Muscle of leg (tissue), 11 donors: ENCODE results near the gene DHRS4L2. TPM values are rescaled to one million over a fixed set of nuclear protein-coding genes. Genes with fewer than 3 reads are reported as not detected.
A peak's percentile ranks its signal among the peaks of the same experiment; 100 is the strongest.

Experiments used
- DNase-seq: peaks from one replicate; pipeline ENCODE4 v3.0.0; 2013
- H3K27ac ChIP-seq: one replicate; pipeline ENCODE4 v1.5.1; 2013; ENCODE audit warnings: mild to moderate bottlenecking, low read length, control low read depth
- H3K27me3 ChIP-seq: one replicate; pipeline ENCODE4 v1.6.1; 2013; ENCODE audit warnings: low read length; ENCODE audit not compliant: control insufficient read depth, insufficient read depth
- H3K36me3 ChIP-seq: one replicate; pipeline ENCODE4 v1.6.1; 2013; ENCODE audit warnings: low read length; ENCODE audit not compliant: control insufficient read depth, insufficient read depth
- H3K4me1 ChIP-seq: one replicate; pipeline ENCODE4 v1.6.1; 2013; ENCODE audit warnings: low read length; ENCODE audit not compliant: control insufficient read depth, insufficient read depth
- H3K4me3 ChIP-seq: one replicate; pipeline ENCODE4 v1.5.1; 2013; ENCODE audit warnings: low read length, control low read depth
- H3K9me3 ChIP-seq: replicated peaks from 2 replicates; pipeline ENCODE4 v1.6.1; 2013; ENCODE audit warnings: low read depth, low read length; ENCODE audit not compliant: control insufficient read depth
- WGBS: methylation state at CpG from one replicate; pipeline ENCODE4 v1.1.5; 2013; ENCODE audit warnings: missing lambda C conversion rate; ENCODE audit not compliant: insufficient coverage; 5-methylcytosine and 5-hydroxymethylcytosine counted together
- polyA plus RNA-seq, 8 donors: library from polyadenylated mRNA; unstranded; fragments of 120-200 nt; gene quantifications; one replicate each; pipeline versions ENCODE4 v1.2.1 to v1.2.3, GENCODE V29; 2013; ENCODE audit warnings: inconsistent platforms in 1 of 8, low replicate concordance in 1 of 8; ENCODE audit not compliant: insufficient read length in 8 of 8, insufficient read depth in 1 of 8
- total RNA-seq: library from RNA; stranded (reverse); fragments of 120-200 nt; gene quantifications from one replicate; pipeline ENCODE4 v1.2.4, GENCODE V29; 2013

Gene DHRS4L2
- total and polyA plus RNA-seq, 9 donors = 8.8 to 16.3 (median 13.7) TPM

GRCh38 chr14:24052656-24053547, 64.2 kb downstream of the DHRS4L2 start:
- Histone ChIP-seq H3K4me3 (peak overlapping the region; percentile 48), H3K9me3 (no peaks in the 10 kb centered on the region), H3K36me3 (no peaks in the 10 kb centered on the region), H3K4me1 (peaks cover 14% of the 10 kb centered on the region), H3K27me3 (peaks cover 29% of the 10 kb centered on the region), H3K27ac (no peak overlapping the region)
- WGBS = 28% methylated on average over 9 of the region's 20 CpGs
- no peak for DNase-seq

GRCh38 chr14:24053548-24054323, 65.0 kb downstream of the DHRS4L2 start:
- Histone ChIP-seq H3K4me1 (peaks cover 19% of the 10 kb centered on the region), H3K27ac (no peak overlapping the region), H3K9me3 (no peaks in the 10 kb centered on the region), H3K27me3 (peaks cover 29% of the 10 kb centered on the region), H3K36me3 (no peaks in the 10 kb centered on the region), H3K4me3 (no peak overlapping the region)
- 70% methylated on average over 3 of the region's 10 CpGs for WGBS
- no peak for DNase-seq

GRCh38 chr14:24054324-24054641, 65.6 kb downstream of the DHRS4L2 start:
- Histone ChIP-seq H3K4me1 (peaks cover 19% of the 10 kb centered on the region), H3K9me3 (no peaks in the 10 kb centered on the region), H3K27me3 (peaks cover 29% of the 10 kb centered on the region), H3K27ac (no peak overlapping the region), H3K36me3 (no peaks in the 10 kb centered on the region), H3K4me3 (no peak overlapping the region)
- DNase-seq = no peak
- WGBS = 65% methylated on average over 5 of the region's 6 CpGs

GRCh38 chr14:24054646-24055045, 65.9 kb downstream of the DHRS4L2 start:
- H3K4me1 ChIP-seq = peaks cover 19% of the 10 kb centered on the region
- 73% methylated on average over 3 of the region's 9 CpGs for WGBS
- H3K27me3 ChIP-seq = peaks cover 29% of the 10 kb centered on the region
- no peak overlapping the region for H3K27ac ChIP-seq
- DNase-seq = no peak
- no peaks in the 10 kb centered on the region for H3K9me3 ChIP-seq
- H3K36me3 ChIP-seq = no peaks in the 10 kb centered on the region
- no peak overlapping the region for H3K4me3 ChIP-seq

Other genes with a start within 250 kb of the DHRS4L2 start
- gene DHRS4, start 35.2 kb upstream of the DHRS4L2 start, total RNA-seq = 14.4 TPM
- 10 to 100 TPM; 16.7 to 31.4 (median 26.8) TPM for gene DHRS4, start 35.2 kb upstream of the DHRS4L2 start, polyA plus RNA-seq
- gene CARMIL3, start 63.1 kb downstream of the DHRS4L2 start, total RNA-seq = 0.27 TPM
- gene CARMIL3, start 63.1 kb downstream of the DHRS4L2 start, polyA plus RNA-seq = under 1 TPM; 0.06 to 0.54 (median 0.19) TPM
- not detected for gene CPNE6, start 82.6 kb downstream of the DHRS4L2 start, total RNA-seq
- gene CPNE6, start 82.6 kb downstream of the DHRS4L2 start, polyA plus RNA-seq = under 1 TPM in 2 of 8 donors, not detected in 6; 0.23 to 0.33 TPM
- gene PCK2, start 105.4 kb downstream of the DHRS4L2 start, total RNA-seq = 2.5 TPM
- gene PCK2, start 105.4 kb downstream of the DHRS4L2 start, polyA plus RNA-seq = 10 to 100 TPM in 1 of 8 donors, 1 to 10 TPM in 7; 3.4 to 15.6 (median 3.9) TPM
- gene DCAF11, start 125.8 kb downstream of the DHRS4L2 start, total RNA-seq = 43.7 TPM
- gene DCAF11, start 125.8 kb downstream of the DHRS4L2 start, polyA plus RNA-seq = 10 to 100 TPM; 40.2 to 47.8 (median 42.5) TPM
- 1.6 TPM for gene NRL, start 126.0 kb downstream of the DHRS4L2 start, total RNA-seq
- gene NRL, start 126.0 kb downstream of the DHRS4L2 start, polyA plus RNA-seq = 1 to 10 TPM in 7 of 8 donors, under 1 TPM in 1; 0.96 to 2.2 (median 1.8) TPM
- gene FITM1, start 141.7 kb downstream of the DHRS4L2 start, total RNA-seq = 170 TPM
- gene FITM1, start 141.7 kb downstream of the DHRS4L2 start, polyA plus RNA-seq = 100 to 1,000 TPM in 7 of 8 donors, 10 to 100 TPM in 1; 80.7 to 168 (median 124) TPM
- gene PSME1, start 147.3 kb downstream of the DHRS4L2 start, total RNA-seq = 110 TPM
- 100 to 1,000 TPM; 103 to 130 (median 116) TPM for gene PSME1, start 147.3 kb downstream of the DHRS4L2 start, polyA plus RNA-seq
- 29.9 TPM for gene EMC9, start 152.7 kb downstream of the DHRS4L2 start, total RNA-seq
- 10 to 100 TPM; 22.4 to 40.0 (median 29.4) TPM for gene EMC9, start 152.7 kb downstream of the DHRS4L2 start, polyA plus RNA-seq
- gene PSME2, start 157.7 kb downstream of the DHRS4L2 start, total RNA-seq = 100 TPM
- 10 to 100 TPM; 82.8 to 97.6 (median 93.2) TPM for gene PSME2, start 157.7 kb downstream of the DHRS4L2 start, polyA plus RNA-seq
- 36.4 TPM for gene RNF31, start 158.6 kb downstream of the DHRS4L2 start, total RNA-seq
- 10 to 100 TPM; 27.3 to 37.0 (median 35.8) TPM for gene RNF31, start 158.6 kb downstream of the DHRS4L2 start, polyA plus RNA-seq
- gene IRF9, start 172.3 kb downstream of the DHRS4L2 start, total RNA-seq = 24.9 TPM
- 10 to 100 TPM; 24.0 to 36.3 (median 27.3) TPM for gene IRF9, start 172.3 kb downstream of the DHRS4L2 start, polyA plus RNA-seq
- gene REC8, start 183.2 kb downstream of the DHRS4L2 start, total RNA-seq = 2.1 TPM
- 10 to 100 TPM in 5 of 8 donors, 1 to 10 TPM in 3; 6.7 to 18.1 (median 10.9) TPM for gene REC8, start 183.2 kb downstream of the DHRS4L2 start, polyA plus RNA-seq
- gene IPO4, start 199.9 kb downstream of the DHRS4L2 start, total RNA-seq = 19.9 TPM
- gene IPO4, start 199.9 kb downstream of the DHRS4L2 start, polyA plus RNA-seq = 10 to 100 TPM; 25.0 to 37.5 (median 29.8) TPM
- gene TM9SF1, start 206.5 kb downstream of the DHRS4L2 start, total RNA-seq = 29.6 TPM
- gene TM9SF1, start 206.5 kb downstream of the DHRS4L2 start, polyA plus RNA-seq = 10 to 100 TPM; 14.7 to 22.2 (median 20.1) TPM
- not detected for gene TSSK4, start 216.8 kb downstream of the DHRS4L2 start, total RNA-seq
- 1 to 10 TPM; 1.6 to 5.5 (median 3.8) TPM for gene TSSK4, start 216.8 kb downstream of the DHRS4L2 start, polyA plus RNA-seq
- 29.8 TPM for gene CHMP4A, start 224.6 kb downstream of the DHRS4L2 start, total RNA-seq
- gene CHMP4A, start 224.6 kb downstream of the DHRS4L2 start, polyA plus RNA-seq = 10 to 100 TPM; 31.2 to 45.1 (median 41.8) TPM
- gene MDP1, start 227.1 kb downstream of the DHRS4L2 start, total RNA-seq = 24.9 TPM
- gene MDP1, start 227.1 kb downstream of the DHRS4L2 start, polyA plus RNA-seq = 10 to 100 TPM in 1 of 8 donors, 1 to 10 TPM in 7; 7.4 to 11.6 (median 8.5) TPM
- gene NEDD8, start 243.4 kb downstream of the DHRS4L2 start, total RNA-seq = 245 TPM
- gene NEDD8, start 243.4 kb downstream of the DHRS4L2 start, polyA plus RNA-seq = 100 to 1,000 TPM; 180 to 243 (median 216) TPM
- gene GMPR2, start 244.0 kb downstream of the DHRS4L2 start, total RNA-seq = 44.6 TPM
- 10 to 100 TPM; 41.9 to 59.7 (median 48.9) TPM for gene GMPR2, start 244.0 kb downstream of the DHRS4L2 start, polyA plus RNA-seq